Keratinocyte (primary cell): ENCODE data around the gene NDRG2. TPM values are rescaled to one million over a fixed set of nuclear protein-coding genes. Genes with fewer than 3 reads are reported as not detected.

Experiments
- DNase-seq: peaks from one replicate; pipeline ENCODE4 v3.0.0-alpha.2; 2011; ENCODE audit warnings: low read depth, missing footprints, low spot score
- FAIRE-seq: peaks from 2 replicates; lab custom pipeline; 2011; peaks lifted over from hg19 to GRCh38; lab: Jason Lieb, UNC
- H2AFZ ChIP-seq: 2 replicates; pipeline ENCODE4 v1.6.0; 2012; ENCODE audit warnings: low read length, control low read depth, inconsistent platforms; ENCODE audit not compliant: control insufficient read depth
- H3K27ac ChIP-seq: 2 replicates; pipeline ENCODE4 v1.5.1; 2011; ENCODE audit warnings: low read length; ENCODE audit not compliant: control insufficient read depth, insufficient read depth
- H3K27me3 ChIP-seq: 3 replicates; pipeline ENCODE4 v1.6.0; 2011; ENCODE audit warnings: low read length; ENCODE audit not compliant: control insufficient read depth, insufficient read depth; ENCODE audit errors: extremely low read depth
- H3K36me3 ChIP-seq, 2 experiments: 2 replicates in 1 of 2; 3 replicates in 1 of 2; pipeline ENCODE4 v1.5.1; 2011; ENCODE audit warnings: low read length in 2 of 2, mild to moderate bottlenecking in 1 of 2; ENCODE audit not compliant: control insufficient read depth in 2 of 2, insufficient read depth in 2 of 2; ENCODE audit errors: extremely low read depth in 1 of 2
- H3K4me1 ChIP-seq: 3 replicates; pipeline ENCODE4 v1.5.1; 2011; ENCODE audit warnings: low read length; ENCODE audit not compliant: control insufficient read depth, insufficient read depth; ENCODE audit errors: extremely low read depth
- H3K4me2 ChIP-seq: 3 replicates; pipeline ENCODE4 v1.6.0; 2011; ENCODE audit warnings: low read depth, low read length; ENCODE audit not compliant: control insufficient read depth, insufficient read depth; ENCODE audit errors: extremely low read depth
- H3K4me3 ChIP-seq, 3 experiments: fragments of 200-600 bp in 1 of 3; sonication (generic) in 1 of 3; 2 replicates in 2 of 3; 3 replicates in 1 of 3; pipeline ENCODE4 v1.5.1; 2011 to 2016; ENCODE audit warnings: low read length in 3 of 3, mild to moderate bottlenecking in 3 of 3, control low read depth in 2 of 3, inconsistent platforms in 1 of 3, low read depth in 1 of 3, mixed read lengths in 1 of 3, mixed run types in 1 of 3, moderate library complexity in 1 of 3; ENCODE audit not compliant: control insufficient read depth in 2 of 3, insufficient read depth in 2 of 3; ENCODE audit errors: extremely low read depth in 1 of 3
- H3K79me2 ChIP-seq: 2 replicates; pipeline ENCODE4 v1.6.0; 2012; ENCODE audit warnings: low read length; ENCODE audit not compliant: control insufficient read depth, insufficient read depth
- H3K9ac ChIP-seq: 3 replicates; pipeline ENCODE4 v1.6.0; 2011; ENCODE audit warnings: low read length; ENCODE audit not compliant: control insufficient read depth, insufficient read depth; ENCODE audit errors: extremely low read depth
- H3K9me1 ChIP-seq: 3 replicates; pipeline ENCODE4 v1.6.0; 2011; ENCODE audit warnings: low read length; ENCODE audit not compliant: control insufficient read depth, insufficient read depth; ENCODE audit errors: extremely low read depth
- H3K9me3 ChIP-seq: 2 replicates; pipeline ENCODE4 v1.5.1; 2012; ENCODE audit warnings: low read depth, low read length; ENCODE audit not compliant: control insufficient read depth
- H4K20me1 ChIP-seq: 3 replicates; pipeline ENCODE4 v1.6.0; 2011; ENCODE audit warnings: low read length; ENCODE audit not compliant: control insufficient read depth, insufficient read depth; ENCODE audit errors: extremely low read depth
- CTCF ChIP-seq, 3 experiments: IDR thresholded peaks in 1 of 3; conservative IDR thresholded peaks in 1 of 3; optimal IDR thresholded peaks in 1 of 3; 2 replicates in 2 of 3; 3 replicates in 1 of 3; pipeline versions ENCODE3 to v1.5.1; 2011; ENCODE audit warnings: low read length in 3 of 3, mild to moderate bottlenecking in 3 of 3, moderate library complexity in 2 of 3, control low read depth in 1 of 3, inconsistent platforms in 1 of 3; ENCODE audit not compliant: insufficient read depth in 2 of 3; ENCODE audit errors: extremely low read depth in 1 of 3
- EZH2 ChIP-seq: IDR thresholded peaks from one replicate; pipeline ENCODE4 v1.6.1; 2012; ENCODE audit warnings: inconsistent platforms, mild to moderate bottlenecking, low read length, moderate library complexity
- dilution Hi-C: fragments of 300-500 bp; cut with MboI; formaldehyde crosslinking; loops from one replicate; pipeline ENCODE4 v1.7.0; 2020; ENCODE audit warnings: low sequenced_read_pairs; ENCODE audit not compliant: extremely low pct_ligation_motif_present
- polyA plus RNA-seq, 5 experiments: library from polyadenylated mRNA; depleted of rRNA in 3 of 5; stranded (reverse) in 3 of 5; stranded (forward) in 1 of 5; unstranded in 1 of 5; fragments of >200 nt; gene quantifications; 1 replicate in 1 of 5; 2 replicates in 3 of 5; 3 replicates in 1 of 5; pipeline versions ENCODE4 v1.2.1 to v1.2.3, GENCODE V29; 2011 to 2012; ENCODE audit warnings: missing spikeins in 2 of 5, low read depth in 1 of 5, low replicate concordance in 1 of 5

Gene NDRG2
- polyA plus RNA-seq, 1 donor (not counting 4 experiments of a cell fraction or from before 2014, with no cell fraction given), result 11.1 TPM

DNA sequence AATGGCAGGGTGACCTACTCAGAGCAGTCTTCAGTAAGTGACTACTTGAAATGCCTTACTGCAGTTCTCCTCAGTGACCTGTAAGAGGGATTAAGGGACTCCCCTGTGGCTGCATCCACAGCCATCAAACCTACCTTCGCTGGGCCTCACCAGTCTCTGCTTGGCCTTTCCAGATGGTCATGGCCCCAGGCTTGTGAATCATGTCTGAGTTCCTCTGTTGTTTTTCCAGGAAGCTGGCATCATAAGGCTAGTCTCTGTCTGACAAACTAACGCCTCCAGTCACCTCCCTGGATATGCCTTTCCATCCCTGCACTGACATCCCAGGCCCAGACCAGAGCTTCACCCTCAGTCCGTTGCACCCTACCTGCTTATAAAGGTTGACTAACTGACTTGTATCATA, 55.5 kb downstream of the NDRG2 start:
- H3K79me2 ChIP-seq, result no peaks in the 10 kb centered on the region
- no peaks in the 10 kb centered on the region for H4K20me1 ChIP-seq
- H3K27ac ChIP-seq, result no peak overlapping the region
- H3K36me3 ChIP-seq, result no peaks in the 10 kb centered on the region
- no peaks in the 10 kb centered on the region for H3K9me3 ChIP-seq
- FAIRE-seq (peak; percentile 23), DNase-seq (peak; percentile 66)
- no peak overlapping the region for H3K9ac ChIP-seq
- H2AFZ ChIP-seq, result no peak overlapping the region
- no peak overlapping the region for H3K4me2 ChIP-seq
- peaks cover 16% of the 10 kb centered on the region for H3K4me1 ChIP-seq
- dilution Hi-C loops, result no loop called here
- no peak overlapping the region for H3K4me3 ChIP-seq
- TF ChIP-seq EZH2, result no peak
- TF ChIP-seq CTCF (optimal IDR thresholded peaks at IDR 0.05 in 1 of 3, IDR thresholded peaks at IDR 0.05 in 1 of 3, conservative IDR thresholded peaks at IDR 0.05 in 1 of 3; ENCODE audit: extremely low read depth in 1 of 3, insufficient read depth in 2 of 3, low read length in 3 of 3), result no peak
- H3K9me1 ChIP-seq, result no peaks in the 10 kb centered on the region
- peaks cover 3% of the 10 kb centered on the region for H3K27me3 ChIP-seq

Other genes with a start within 250 kb of the NDRG2 start
- not detected in 3 replicates for gene RNASE6, start 243.8 kb downstream of the NDRG2 start, polyA plus RNA-seq
- gene RNASE1, start 222.2 kb downstream of the NDRG2 start, polyA plus RNA-seq, result 0.09 TPM in 1 of 3 replicates, not detected in the others
- gene RNASE3, start 133.7 kb downstream of the NDRG2 start, polyA plus RNA-seq, result not detected in 3 replicates
- not detected in 3 replicates for gene RNASE2, start 69.6 kb downstream of the NDRG2 start, polyA plus RNA-seq
- gene METTL17, start 35.1 kb downstream of the NDRG2 start, polyA plus RNA-seq, result 51.3 to 63.5 TPM (median 61.9 TPM) in 3 replicates
- 0.37 to 1.2 TPM (median 0.94 TPM) in 3 replicates for gene SLC39A2, start 25.8 kb downstream of the NDRG2 start, polyA plus RNA-seq
- gene TPPP2, start 5.2 kb upstream of the NDRG2 start, polyA plus RNA-seq, result not detected in 3 replicates
- not detected in 3 replicates for gene RNASE13, start 9.7 kb upstream of the NDRG2 start, polyA plus RNA-seq
- 17.4 to 36.6 TPM (median 19.0 TPM) in 3 replicates for gene RNASE7, start 17.3 kb upstream of the NDRG2 start, polyA plus RNA-seq
- gene RNASE8, start 32.8 kb upstream of the NDRG2 start, polyA plus RNA-seq, result not detected in 3 replicates
- 8.7 to 14.4 TPM (median 11.9 TPM) in 3 replicates for gene ARHGEF40, start 45.2 kb upstream of the NDRG2 start, polyA plus RNA-seq
- 23.1 to 35.3 TPM (median 24.8 TPM) in 3 replicates for gene ZNF219, start 73.6 kb upstream of the NDRG2 start, polyA plus RNA-seq
- 1.1 to 1.4 TPM (median 1.3 TPM) in 3 replicates for gene TMEM253, start 76.0 kb upstream of the NDRG2 start, polyA plus RNA-seq
- gene OR5AU1, start 131.0 kb upstream of the NDRG2 start, polyA plus RNA-seq, result not detected in 3 replicates
- gene HNRNPC, start 244.4 kb upstream of the NDRG2 start, polyA plus RNA-seq, result 624 to 871 TPM (median 786 TPM) in 3 replicates